Astrocyte (in vitro differentiated cells and primary cell): ENCODE data around the gene IMMP2L. TPM values are rescaled to one million over a fixed set of nuclear protein-coding genes. Genes with fewer than 3 reads are reported as not detected.

ENCODE experiments used
- DNase-seq: peaks from one replicate; pipeline ENCODE4 v3.0.0-alpha.2; 2010; ENCODE audit warnings: low read depth
- FAIRE-seq: peaks from 2 replicates; lab custom pipeline; 2011; peaks lifted over from hg19 to GRCh38; lab: Jason Lieb, UNC
- H2AFZ ChIP-seq: 2 replicates; pipeline ENCODE4 v1.6.0; 2012; ENCODE audit warnings: low read depth, low read length, inconsistent platforms
- H3K27ac ChIP-seq: 2 replicates; pipeline ENCODE4 v1.5.1; 2011; ENCODE audit warnings: low read depth, low read length, inconsistent platforms
- H3K27me3 ChIP-seq: 2 replicates; pipeline ENCODE4 v1.6.0; 2011; ENCODE audit warnings: low read length, inconsistent platforms; ENCODE audit not compliant: insufficient read depth
- H3K36me3 ChIP-seq: 2 replicates; pipeline ENCODE4 v1.5.1; 2011; ENCODE audit warnings: low read length, inconsistent platforms; ENCODE audit not compliant: insufficient read depth
- H3K4me1 ChIP-seq: 2 replicates; pipeline ENCODE4 v1.5.1; 2011; ENCODE audit warnings: low read length, inconsistent platforms; ENCODE audit not compliant: insufficient read depth
- H3K4me2 ChIP-seq: 2 replicates; pipeline ENCODE4 v1.6.0; 2012; ENCODE audit warnings: low read length, inconsistent platforms
- H3K4me3 ChIP-seq: 2 replicates; pipeline ENCODE4 v1.5.1; 2011; ENCODE audit warnings: low read depth, mild to moderate bottlenecking, low read length, inconsistent platforms; ENCODE audit not compliant: insufficient read depth
- H3K79me2 ChIP-seq: 2 replicates; pipeline ENCODE4 v1.6.0; 2012; ENCODE audit warnings: mild to moderate bottlenecking, low read length, inconsistent platforms; ENCODE audit not compliant: insufficient read depth
- H3K9ac ChIP-seq: 2 replicates; pipeline ENCODE4 v1.6.0; 2012; ENCODE audit warnings: mild to moderate bottlenecking, low read length, inconsistent platforms
- H3K9me3 ChIP-seq: 2 replicates; pipeline ENCODE4 v1.5.1; 2012; ENCODE audit warnings: low read depth, mild to moderate bottlenecking, low read length, inconsistent platforms; ENCODE audit not compliant: insufficient read depth
- H4K20me1 ChIP-seq: 2 replicates; pipeline ENCODE4 v1.6.0; 2012; ENCODE audit warnings: low read length, inconsistent platforms; ENCODE audit not compliant: insufficient read depth
- H3K27ac Mint-ChIP-seq: one replicate; pipeline ENCODE4 v1.8.0; 2021; ENCODE audit warnings: mild to moderate bottlenecking, mixed read lengths; ENCODE audit not compliant: unreplicated experiment
- H3K27me3 Mint-ChIP-seq: one replicate; pipeline ENCODE4 v1.8.0; 2021; ENCODE audit warnings: low read depth, mixed read lengths; ENCODE audit not compliant: unreplicated experiment
- H3K36me3 Mint-ChIP-seq: one replicate; pipeline ENCODE4 v1.8.0; 2021; ENCODE audit warnings: low read depth, mixed read lengths; ENCODE audit not compliant: unreplicated experiment
- H3K4me1 Mint-ChIP-seq: one replicate; pipeline ENCODE4 v1.8.0; 2021; ENCODE audit warnings: low read depth, mixed read lengths; ENCODE audit not compliant: unreplicated experiment
- H3K4me3 Mint-ChIP-seq: one replicate; pipeline ENCODE4 v1.8.0; 2021; ENCODE audit warnings: mild to moderate bottlenecking, moderate library complexity, mixed read lengths; ENCODE audit not compliant: unreplicated experiment
- H3K9me3 Mint-ChIP-seq: one replicate; pipeline ENCODE4 v1.8.0; 2021; ENCODE audit warnings: mild to moderate bottlenecking, mixed read lengths; ENCODE audit not compliant: unreplicated experiment
- EZH2 ChIP-seq: IDR thresholded peaks from 2 replicates; pipeline ENCODE4 v1.6.1; 2012; ENCODE audit warnings: mild to moderate bottlenecking, low read length, inconsistent platforms; ENCODE audit not compliant: insufficient read depth
- total RNA-seq: library from RNA; stranded (reverse); gene quantifications from 2 replicates; pipeline ENCODE4 v1.2.1, GENCODE V29; 2021
- TF ChIP-seq, protein P1 (sequence below): IDR thresholded peaks from 2 replicates; pipeline ENCODE4 v1.5.1; 2011; ENCODE audit warnings: low read depth, mild to moderate bottlenecking, inconsistent platforms, low read length, moderate library complexity; ENCODE audit not compliant: insufficient read depth

Gene IMMP2L
- total RNA-seq, 1 donor from 2014 or later: 13.8 TPM

DNA sequence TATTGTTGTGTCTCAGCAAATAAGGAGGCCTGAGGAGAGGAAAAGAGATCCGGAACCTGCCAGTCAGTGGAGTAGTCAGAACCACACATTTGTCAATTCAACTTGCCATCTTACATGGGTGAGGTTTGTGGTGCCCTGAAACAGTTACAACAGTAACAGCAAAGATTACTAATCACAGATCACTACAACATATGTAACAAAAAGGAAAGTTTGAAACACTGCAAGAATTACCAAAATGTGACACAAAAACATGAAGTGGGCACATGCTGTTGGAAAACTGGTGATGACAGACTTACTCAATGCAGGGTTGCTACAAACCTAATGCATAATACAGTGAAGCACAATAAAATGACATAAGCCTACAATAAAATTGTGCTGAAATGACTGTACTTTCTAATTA, 382.0 kb downstream of the IMMP2L start:
- no peak overlapping the region for H3K4me2 ChIP-seq
- no peaks in the 10 kb centered on the region for H3K36me3 ChIP-seq
- H3K4me1 ChIP-seq: no peaks in the 10 kb centered on the region
- Mint-ChIP-seq H3K36me3 (no peaks in the 10 kb centered on the region), H3K27ac (no peak overlapping the region), H3K4me1 (no peaks in the 10 kb centered on the region), H3K4me3 (no peak overlapping the region), H3K27me3 (no peaks in the 10 kb centered on the region), H3K9me3 (no peaks in the 10 kb centered on the region)
- no peaks in the 10 kb centered on the region for H3K27me3 ChIP-seq
- no peak overlapping the region for H3K4me3 ChIP-seq
- no peaks in the 10 kb centered on the region for H4K20me1 ChIP-seq
- no peak for TF ChIP-seq EZH2
- TF ChIP-seq, protein P1, sequence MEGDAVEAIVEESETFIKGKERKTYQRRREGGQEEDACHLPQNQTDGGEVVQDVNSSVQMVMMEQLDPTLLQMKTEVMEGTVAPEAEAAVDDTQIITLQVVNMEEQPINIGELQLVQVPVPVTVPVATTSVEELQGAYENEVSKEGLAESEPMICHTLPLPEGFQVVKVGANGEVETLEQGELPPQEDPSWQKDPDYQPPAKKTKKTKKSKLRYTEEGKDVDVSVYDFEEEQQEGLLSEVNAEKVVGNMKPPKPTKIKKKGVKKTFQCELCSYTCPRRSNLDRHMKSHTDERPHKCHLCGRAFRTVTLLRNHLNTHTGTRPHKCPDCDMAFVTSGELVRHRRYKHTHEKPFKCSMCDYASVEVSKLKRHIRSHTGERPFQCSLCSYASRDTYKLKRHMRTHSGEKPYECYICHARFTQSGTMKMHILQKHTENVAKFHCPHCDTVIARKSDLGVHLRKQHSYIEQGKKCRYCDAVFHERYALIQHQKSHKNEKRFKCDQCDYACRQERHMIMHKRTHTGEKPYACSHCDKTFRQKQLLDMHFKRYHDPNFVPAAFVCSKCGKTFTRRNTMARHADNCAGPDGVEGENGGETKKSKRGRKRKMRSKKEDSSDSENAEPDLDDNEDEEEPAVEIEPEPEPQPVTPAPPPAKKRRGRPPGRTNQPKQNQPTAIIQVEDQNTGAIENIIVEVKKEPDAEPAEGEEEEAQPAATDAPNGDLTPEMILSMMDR: no peak
- no peaks in the 10 kb centered on the region for H3K79me2 ChIP-seq
- H3K9me3 ChIP-seq: no peaks in the 10 kb centered on the region
- H2AFZ ChIP-seq: no peak overlapping the region
- FAIRE-seq (no peak), DNase-seq (no peak)
- H3K27ac ChIP-seq: no peak overlapping the region
- no peak overlapping the region for H3K9ac ChIP-seq

DNA sequence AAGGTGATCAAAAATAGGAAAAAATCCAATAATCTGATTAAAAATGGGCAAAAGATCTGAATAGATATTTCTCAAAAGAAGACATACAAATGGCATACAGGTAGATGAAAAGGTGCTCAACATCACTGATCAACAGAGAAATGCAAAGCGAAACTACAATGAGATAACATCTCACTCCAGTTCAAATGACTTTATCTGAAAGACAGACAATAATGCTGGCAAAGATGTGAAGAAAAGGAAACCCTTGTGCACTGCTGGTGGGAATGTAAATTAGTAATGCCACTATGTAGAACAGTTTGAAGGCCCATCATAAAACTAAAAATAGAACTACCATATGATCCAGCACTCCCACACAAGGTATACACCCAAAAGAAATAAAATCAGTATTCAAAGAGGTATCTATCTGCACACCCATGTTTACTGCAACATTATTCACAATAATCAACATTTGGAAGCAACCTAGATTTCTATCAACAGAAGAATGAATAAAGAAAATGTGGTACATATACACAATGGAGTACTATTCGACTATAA, 386.3 kb downstream of the IMMP2L start:
- Histone ChIP-seq H3K4me1 (no peaks in the 10 kb centered on the region), H3K27me3 (no peaks in the 10 kb centered on the region), H3K9ac (no peak overlapping the region), H4K20me1 (no peaks in the 10 kb centered on the region), H3K4me3 (no peak overlapping the region), H3K79me2 (no peaks in the 10 kb centered on the region), H3K36me3 (no peaks in the 10 kb centered on the region), H3K4me2 (no peak overlapping the region), H3K9me3 (no peaks in the 10 kb centered on the region), H2AFZ (no peak overlapping the region), H3K27ac (no peak overlapping the region)
- Mint-ChIP-seq H3K27me3 (no peaks in the 10 kb centered on the region), H3K27ac (no peak overlapping the region), H3K4me1 (peaks cover 8% of the 10 kb centered on the region), H3K9me3 (peaks cover 4% of the 10 kb centered on the region), H3K4me3 (no peak overlapping the region), H3K36me3 (no peaks in the 10 kb centered on the region)
- TF ChIP-seq, protein P1: no peak
- no peak for TF ChIP-seq EZH2
- DNase-seq (no peak), FAIRE-seq (no peak)

DNA sequence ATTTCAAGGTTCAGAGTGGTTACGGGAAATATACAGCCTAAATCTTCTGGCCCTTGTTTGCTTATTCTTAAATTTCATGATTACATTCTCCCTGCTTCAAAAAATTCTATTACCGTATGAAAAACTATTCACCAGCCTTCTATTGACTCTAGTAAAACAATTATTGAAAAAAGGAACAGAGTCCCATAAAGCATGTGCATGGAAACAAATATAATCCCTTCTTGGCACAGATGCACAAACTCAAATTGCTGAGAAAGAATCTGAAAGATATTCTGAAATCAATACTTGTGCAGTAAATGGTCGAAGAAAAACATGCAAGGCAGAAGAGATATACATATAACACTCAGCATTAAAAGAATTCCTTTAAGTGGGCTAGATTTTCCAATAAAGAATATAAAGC, 387.8 kb downstream of the IMMP2L start:
- H3K27me3 ChIP-seq: no peaks in the 10 kb centered on the region
- H3K4me3 ChIP-seq: no peak overlapping the region
- H3K36me3 ChIP-seq: no peaks in the 10 kb centered on the region
- Mint-ChIP-seq H3K9me3 (peaks cover 4% of the 10 kb centered on the region), H3K4me3 (no peak overlapping the region), H3K36me3 (no peaks in the 10 kb centered on the region), H3K27ac (no peak overlapping the region), H3K4me1 (peaks cover 8% of the 10 kb centered on the region), H3K27me3 (no peaks in the 10 kb centered on the region)
- FAIRE-seq (no peak), DNase-seq (no peak)
- TF ChIP-seq EZH2: no peak
- TF ChIP-seq, protein P1: no peak
- no peaks in the 10 kb centered on the region for H3K4me1 ChIP-seq
- no peak overlapping the region for H3K4me2 ChIP-seq
- H4K20me1 ChIP-seq: no peaks in the 10 kb centered on the region
- no peaks in the 10 kb centered on the region for H3K79me2 ChIP-seq
- H2AFZ ChIP-seq: no peak overlapping the region
- H3K27ac ChIP-seq: no peak overlapping the region
- H3K9ac ChIP-seq: no peak overlapping the region
- H3K9me3 ChIP-seq: no peaks in the 10 kb centered on the region
